ENCODE measurements around the gene KCTD12. TPM values are rescaled to one million over a fixed set of nuclear protein-coding genes. Genes with fewer than 3 reads are reported as not detected.

The KCTD12 gene
- total and polyA plus RNA-seq, 2 of the 13 experiments (the other 11 are each of a cell fraction or from before 2014, with no cell fraction given), result not detected

GRCh38 chr13:76830805-76831204 is 55.4 kb downstream of the KCTD12 start (continued):
- no peak for TF ChIP-seq GLMP (CRISPR knock-in tag; IDR thresholded peaks at IDR 0.05; ENCODE audit: borderline replicate concordance)

Other genes starting within 250 kb of the KCTD12 start
- not detected in 2 replicates for gene ACOD1, start 62.1 kb upstream of the KCTD12 start, total RNA-seq (2016; rRNA removed; fragmentation: Illumina TruSeq; extraction: Trizol)
- gene ACOD1, start 62.1 kb upstream of the KCTD12 start, polyA plus RNA-seq (2011; rRNA removed), result not detected in 2 replicates
- gene CLN5, start 105.7 kb upstream of the KCTD12 start, total RNA-seq (2016; rRNA removed; fragmentation: Illumina TruSeq; extraction: Trizol), result 6.7 and 13.7 TPM in 2 replicates
- 10.0 and 10.1 TPM in 2 replicates for gene CLN5, start 105.7 kb upstream of the KCTD12 start, polyA plus RNA-seq (2011; rRNA removed)
- 18.5 and 22.6 TPM in 2 replicates for gene FBXL3, start 140.8 kb upstream of the KCTD12 start, total RNA-seq (2016; rRNA removed; fragmentation: Illumina TruSeq; extraction: Trizol)
- gene FBXL3, start 140.8 kb upstream of the KCTD12 start, polyA plus RNA-seq (2011; rRNA removed), result 10.6 and 11.5 TPM in 2 replicates